ENCODE data around the gene KEAP1. TPM values are rescaled to one million over a fixed set of nuclear protein-coding genes. Genes with fewer than 3 reads are reported as not detected.
"Not testable (repeated sequence)": the region's sequence is repeated elsewhere in the genome, so short reads cannot be mapped to it uniquely, and the experiment has no call there.

Gene KEAP1
- 10 to 100 TPM; 38.7 to 58.7 TPM for total RNA-seq

GRCh38 chr19:10503002-10503789, at the start of gene KEAP1:
Gene KEAP1 (minus strand): TSS chr19:10503356. CDS start chr19:10500033, 3,323 bp downstream.
- Mint-ChIP-seq H3K27ac (peak within 1 kb of the TSS; percentile 95), H3K9me3 (ENCODE audit: low read depth) (no peaks in the 10 kb centered on the region), H3K4me1 (peaks cover 30% of the 10 kb centered on the region), H3K27me3 (no peaks in the 10 kb centered on the region), H3K4me3 (peak within 1 kb of the TSS; percentile 91), H3K36me3 (ENCODE audit: low read depth) (peaks cover 24% of the 10 kb centered on the region)
- peak; percentile 20 for ATAC-seq
- POLR2A ChIA-PET, result no interaction called here
- intact Hi-C loops (cut with DNase I, micrococcal nuclease), result loop anchor here (2.0 to 10.0 kb wide), 7 partner anchors 24 to 398 kb away; partner anchors contain the start of genes ANGPTL6 (in 1 of the 2), CDKN2D (in 1 of the 2), DNMT1 (in 1 of the 2) and ILF3 (in 1 of the 2)
- DNase-seq, result peak; percentile 58
- CTCF ChIA-PET, result interaction anchor here (0.6 to 1.6 kb wide), 6 partner anchors 9 to 94 kb away, joined by 3 to 4 read pairs (median 4); partner anchors contain the start of gene S1PR5

GRCh38 chr19:10552510-10553053, 49.4 kb upstream of the KEAP1 start:
- DNase-seq, result peak; percentile 60
- H3K27me3 Mint-ChIP-seq, result no peaks in the 10 kb centered on the region
- ATAC-seq, result peak; percentile 49
- H3K9me3 Mint-ChIP-seq (ENCODE audit: low read depth), result no peaks in the 10 kb centered on the region
- H3K4me3 Mint-ChIP-seq, result no peak overlapping the region
- H3K27ac Mint-ChIP-seq, result peak overlapping the region; percentile 47
- POLR2A ChIA-PET, result interaction anchor here (0.5 to 1.6 kb wide), 5 partner anchors 11 to 329 kb away, joined by 3 to 7 read pairs (median 3); partner anchors contain the start of gene KRI1
- peaks cover 38% of the 10 kb centered on the region for H3K4me1 Mint-ChIP-seq
- intact Hi-C loops (cut with DNase I, micrococcal nuclease), result loop anchor here in 1 of 2 experiments (1.0 kb wide), 1 partner anchor 13 kb away; no protein-coding TSS in a partner anchor
- peaks cover 51% of the 10 kb centered on the region for H3K36me3 Mint-ChIP-seq (ENCODE audit: low read depth)
- CTCF ChIA-PET, result interaction anchor here (0.6 to 1.9 kb wide), 13 partner anchors 8 to 69 kb away, joined by 3 to 10 read pairs (median 4); partner anchors contain the start of genes CDKN2D, KEAP1 and KRI1

- Mint-ChIP-seq H3K4me1 (peaks cover 38% of the 10 kb centered on the region), H3K36me3 (ENCODE audit: low read depth) (peaks cover 48% of the 10 kb centered on the region), H3K27me3 (no peaks in the 10 kb centered on the region), H3K27ac (no peak overlapping the region), H3K9me3 (ENCODE audit: low read depth) (no peaks in the 10 kb centered on the region), H3K4me3 (no peak overlapping the region)
- intact Hi-C loops (cut with DNase I, micrococcal nuclease), result loop anchor here in 1 of 2 experiments (1.0 kb wide), 1 partner anchor 68 kb away; no protein-coding TSS in a partner anchor
- ATAC-seq (peak; percentile 47), DNase-seq (peak; percentile 76)
- ChIA-PET CTCF (interaction anchor here (0.7 to 1.9 kb wide), 16 partner anchors 9 to 264 kb away, joined by 3 to 10 read pairs (median 4); partner anchors contain the start of genes CDKN2D and KRI1), POLR2A (interaction anchor here (0.5 kb wide), 1 partner anchor 330 kb away, joined by 3 read pairs; no protein-coding TSS in a partner anchor)
Observed at GRCh38 chr19:10551698-10552301, 48.6 kb upstream of the KEAP1 start.

- not testable (repeated sequence) for H3K27me3 Mint-ChIP-seq; H3K9me3 Mint-ChIP-seq (ENCODE audit: low read depth); H3K4me3 Mint-ChIP-seq; DNase-seq; ATAC-seq
- H3K4me1 Mint-ChIP-seq, result peaks cover 36% of the 10 kb centered on the region
- intact Hi-C loops (cut with DNase I, micrococcal nuclease), result loop anchor here in 1 of 2 experiments (1.0 kb wide), 1 partner anchor 68 kb away; no protein-coding TSS in a partner anchor
- H3K36me3 Mint-ChIP-seq (ENCODE audit: low read depth), result peaks cover 47% of the 10 kb centered on the region
- ChIA-PET POLR2A (interaction anchor here (0.7 kb wide), 1 partner anchor 58 kb away, joined by 3 read pairs; no protein-coding TSS in a partner anchor), CTCF (interaction anchor here (0.7 to 1.4 kb wide), 9 partner anchors 11 to 263 kb away, joined by 3 to 8 read pairs (median 4); no protein-coding TSS in a partner anchor)
- H3K27ac Mint-ChIP-seq, result peak overlapping the region; percentile 19
Observed at GRCh38 chr19:10551006-10551405, 47.9 kb upstream of the KEAP1 start.

GRCh38 chr19:10550336-10550735, 47.2 kb upstream of the KEAP1 start:
- Mint-ChIP-seq H3K27ac (no peak overlapping the region), H3K27me3 (no peaks in the 10 kb centered on the region), H3K36me3 (ENCODE audit: low read depth) (peaks cover 42% of the 10 kb centered on the region), H3K9me3 (ENCODE audit: low read depth) (no peaks in the 10 kb centered on the region), H3K4me1 (peaks cover 31% of the 10 kb centered on the region), H3K4me3 (no peak overlapping the region)
- no peak for DNase-seq
- intact Hi-C loops (cut with DNase I, micrococcal nuclease), result no loop called here
- POLR2A ChIA-PET, result interaction anchor here (0.7 kb wide), 1 partner anchor 59 kb away, joined by 3 read pairs; no protein-coding TSS in a partner anchor
- CTCF ChIA-PET, result interaction anchor here (0.6 to 1.4 kb wide), 3 partner anchors 32 to 314 kb away, joined by 4 read pairs; no protein-coding TSS in a partner anchor
- ATAC-seq, result no peak

- DNase-seq (no peak), ATAC-seq (no peak)
- H3K27me3 Mint-ChIP-seq, result no peaks in the 10 kb centered on the region
- intact Hi-C loops (cut with DNase I, micrococcal nuclease), result no loop called here
- peaks cover 31% of the 10 kb centered on the region for H3K4me1 Mint-ChIP-seq
- H3K36me3 Mint-ChIP-seq (ENCODE audit: low read depth), result peaks cover 39% of the 10 kb centered on the region
- ChIA-PET POLR2A (no interaction called here), CTCF (no interaction called here)
- H3K4me3 Mint-ChIP-seq, result no peak overlapping the region
- no peaks in the 10 kb centered on the region for H3K9me3 Mint-ChIP-seq (ENCODE audit: low read depth)
- H3K27ac Mint-ChIP-seq, result no peak overlapping the region
Observed at GRCh38 chr19:10549733-10550132, 46.6 kb upstream of the KEAP1 start.

- Mint-ChIP-seq H3K27me3 (no peaks in the 10 kb centered on the region), H3K27ac (no peak overlapping the region), H3K9me3 (ENCODE audit: low read depth) (no peaks in the 10 kb centered on the region), H3K36me3 (ENCODE audit: low read depth) (peaks cover 32% of the 10 kb centered on the region), H3K4me1 (peaks cover 26% of the 10 kb centered on the region), H3K4me3 (no peak overlapping the region)
- ChIA-PET POLR2A (no interaction called here), CTCF (no interaction called here)
- DNase-seq (no peak), ATAC-seq (no peak)
- intact Hi-C loops (cut with DNase I, micrococcal nuclease), result no loop called here
Observed at GRCh38 chr19:10548746-10549276, 45.7 kb upstream of the KEAP1 start.

GRCh38 chr19:10546817-10547216, 43.7 kb upstream of the KEAP1 start:
- CTCF ChIA-PET, result interaction anchor here (0.5 to 1.7 kb wide), 4 partner anchors 10 to 156 kb away, joined by 3 to 4 read pairs (median 3); no protein-coding TSS in a partner anchor
- H3K4me3 Mint-ChIP-seq, result no peak overlapping the region
- peaks cover 14% of the 10 kb centered on the region for H3K4me1 Mint-ChIP-seq
- no peak overlapping the region for H3K27ac Mint-ChIP-seq
- no peaks in the 10 kb centered on the region for H3K9me3 Mint-ChIP-seq (ENCODE audit: low read depth)
- ATAC-seq, result no peak
- peaks cover 13% of the 10 kb centered on the region for H3K36me3 Mint-ChIP-seq (ENCODE audit: low read depth)
- DNase-seq, result no peak
- intact Hi-C loops (cut with DNase I, micrococcal nuclease), result no loop called here
- POLR2A ChIA-PET, result interaction anchor here (0.6 kb wide), 1 partner anchor 649 kb away, joined by 6 read pairs; no protein-coding TSS in a partner anchor
- no peaks in the 10 kb centered on the region for H3K27me3 Mint-ChIP-seq

- Mint-ChIP-seq H3K4me1 (peaks cover 14% of the 10 kb centered on the region), H3K9me3 (ENCODE audit: low read depth) (no peaks in the 10 kb centered on the region), H3K27ac (peak overlapping the region; percentile 84), H3K36me3 (ENCODE audit: low read depth) (peaks cover 5% of the 10 kb centered on the region), H3K4me3 (peak overlapping the region; percentile 85), H3K27me3 (peaks cover 2% of the 10 kb centered on the region)
- ChIA-PET CTCF (interaction anchor here (0.6 to 1.4 kb wide), 3 partner anchors 8 to 157 kb away, joined by 3 to 4 read pairs (median 3); partner anchors contain the start of gene QTRT1), POLR2A (no interaction called here)
- DNase-seq (peak; percentile 30), ATAC-seq (no peak)
- intact Hi-C loops (cut with DNase I, micrococcal nuclease), result no loop called here
Observed at GRCh38 chr19:10544753-10545251, 41.6 kb upstream of the KEAP1 start.

- Mint-ChIP-seq H3K36me3 (ENCODE audit: low read depth) (peaks cover 5% of the 10 kb centered on the region), H3K27ac (peak overlapping the region; percentile 84), H3K4me1 (peaks cover 14% of the 10 kb centered on the region), H3K27me3 (peaks cover 2% of the 10 kb centered on the region), H3K9me3 (ENCODE audit: low read depth) (no peaks in the 10 kb centered on the region), H3K4me3 (peak overlapping the region; percentile 85)
- ChIA-PET CTCF (interaction anchor here (0.6 to 1.4 kb wide), 3 partner anchors 9 to 157 kb away, joined by 3 to 4 read pairs (median 3); partner anchors contain the start of gene QTRT1), POLR2A (no interaction called here)
- intact Hi-C loops (cut with DNase I, micrococcal nuclease), result no loop called here
- peak; percentile 44 for DNase-seq
- ATAC-seq, result no peak
Observed at GRCh38 chr19:10544242-10544752, 41.1 kb upstream of the KEAP1 start.

Data from activated CD4-positive, alpha-beta T cell treated with anti-CD3 and anti-CD28 coated beads for 36 hours (primary cell).